K562 (cell line): ENCODE results near the gene SFXN5. TPM values are rescaled to one million over a fixed set of nuclear protein-coding genes. Genes with fewer than 3 reads are reported as not detected.

ENCODE experiments used
- ATAC-seq: fragments of 200-7000 bp; cut with Tn5 transposase; 3 replicates; pipeline ENCODE4 v1.9.1; 2020; ENCODE audit warnings: moderate library complexity
- BruUV-seq: library from RNA; stranded (reverse); fragments of 400-500 nt; replicated peaks from 2 replicates; lab custom pipeline; 2021; lab: Mats Ljungman, UMichigan
- CTCF ChIA-PET: fragments of 300-600 bp; formaldehyde crosslinking; extraction: SDS; loops from one replicate; lab custom pipeline; 2021; ENCODE audit warnings: low intra/inter-chr PET ratio; lab: Yijun Ruan, JAX
- POLR2A ChIA-PET: fragments of 300-600, 350-650 bp; sonication (Branson Sonifier 250); formaldehyde crosslinking; extraction: SDS; loops from one replicate; lab custom pipeline; 2021; ENCODE audit warnings: antibody characterized with exemption, inconsistent platforms; lab: Yijun Ruan, JAX
- DNase-seq, 4 experiments: peaks; one replicate each; pipeline versions ENCODE4 v3.0.0 to v3.0.0-alpha.2; 2011 to 2018; ENCODE audit warnings: low spot score in 3 of 4, mixed read lengths in 3 of 4; ENCODE audit errors: extremely low read depth in 1 of 4
- FAIRE-seq: peaks from 2 replicates; lab custom pipeline; 2011; peaks lifted over from hg19 to GRCh38; lab: Jason Lieb, UNC
- H2AFZ ChIP-seq: 2 replicates; pipeline ENCODE4 v1.6.0; 2011; ENCODE audit warnings: low read depth, low read length, control low read depth, inconsistent platforms
- H3K27ac ChIP-seq: fragments of 200-600 bp; 3 replicates; pipeline ENCODE4 v1.8.0; 2011; ENCODE audit warnings: low read depth, mild to moderate bottlenecking, control low read depth, inconsistent platforms, low read length, moderate library complexity, mixed read lengths; ENCODE audit errors: extremely low read depth
- H3K27me3 ChIP-seq, 2 experiments: fragments of 300-600 bp in 1 of 2; 2 replicates in 1 of 2; 3 replicates in 1 of 2; pipeline versions ENCODE4 v1.6.0 to v1.8.0; 2011; ENCODE audit warnings: inconsistent platforms in 2 of 2, low read length in 2 of 2, mild to moderate bottlenecking in 1 of 2, mixed read lengths in 1 of 2, moderate library complexity in 1 of 2; ENCODE audit not compliant: control insufficient read depth in 2 of 2, insufficient read depth in 2 of 2
- H3K36me3 ChIP-seq: fragments of 300-600 bp; 3 replicates; pipeline ENCODE4 v1.8.0; 2011; ENCODE audit warnings: mild to moderate bottlenecking, low read length, inconsistent platforms; ENCODE audit not compliant: control insufficient read depth, insufficient read depth
- H3K4me1 ChIP-seq, 2 experiments: fragments of 200-600 bp in 1 of 2; replicated peaks in 1 of 2; 2 replicates in 1 of 2; 3 replicates in 1 of 2; pipeline versions ENCODE4 v1.5.1 to v1.8.0; 2011; ENCODE audit warnings: inconsistent platforms in 2 of 2, low read length in 2 of 2, mild to moderate bottlenecking in 1 of 2, mixed read lengths in 1 of 2, moderate library complexity in 1 of 2; ENCODE audit not compliant: control insufficient read depth in 2 of 2, insufficient read depth in 2 of 2
- H3K4me2 ChIP-seq: 2 replicates; pipeline ENCODE4 v1.6.1; 2011; ENCODE audit warnings: low read length, control low read depth, inconsistent platforms, mixed read lengths; ENCODE audit not compliant: insufficient read depth
- H3K4me3 ChIP-seq: fragments of 200-600 bp; sonication (generic), shearing (Covaris generic); 2 replicates; pipeline ENCODE4 v1.5.1; 2016; ENCODE audit warnings: control low read depth, inconsistent platforms
- H3K79me2 ChIP-seq: fragments of 200-600 bp; 3 replicates; pipeline ENCODE4 v1.8.0; 2011; ENCODE audit warnings: low read length, inconsistent platforms; ENCODE audit not compliant: control insufficient read depth, insufficient read depth
- H3K9ac ChIP-seq, 2 experiments: 2 replicates each; pipeline versions ENCODE4 v1.6.0 to v1.6.1; 2011; ENCODE audit warnings: low read depth in 2 of 2, low read length in 2 of 2, control low read depth in 1 of 2, inconsistent platforms in 1 of 2, mild to moderate bottlenecking in 1 of 2, mixed read lengths in 1 of 2; ENCODE audit not compliant: insufficient read depth in 1 of 2
- H3K9me1 ChIP-seq: one replicate; pipeline ENCODE4 v1.6.0; 2011; ENCODE audit warnings: inconsistent platforms, mild to moderate bottlenecking, low read length, moderate library complexity; ENCODE audit not compliant: control insufficient read depth, insufficient read depth
- H3K9me3 ChIP-seq: replicated peaks from 2 replicates; pipeline ENCODE4 v1.5.1; 2011; ENCODE audit warnings: low read depth, low read length, inconsistent platforms; ENCODE audit not compliant: control insufficient read depth, insufficient read depth
- H4K20me1 ChIP-seq: replicated peaks from 2 replicates; pipeline ENCODE4 v1.6.1; 2011; ENCODE audit warnings: low read length, inconsistent platforms, mixed read lengths; ENCODE audit not compliant: control insufficient read depth, insufficient read depth
- IRF9 ChIP-seq: fragments of 450-650 bp; IDR thresholded peaks from 2 replicates; pipeline ENCODE4 v1.6.1; 2016; ENCODE audit warnings: missing biosample characterization, missing genetic modification characterization
- MAZ ChIP-seq, 2 experiments: fragments of 450-650 bp in 1 of 2; sonication (generic) in 1 of 2; formaldehyde crosslinking; IDR thresholded peaks in 1 of 2; conservative IDR thresholded peaks in 1 of 2; 2 replicates each; pipeline versions ENCODE4 v1.4.0 to v1.5.0; 2020; ENCODE audit warnings: mild to moderate bottlenecking in 1 of 2, missing genetic modification reagents in 1 of 2
- PPARD ChIP-seq: fragments of 250-450 bp; sonication (Bioruptor Pico); IDR thresholded peaks from 2 replicates; pipeline ENCODE4 v1.8.0; 2022; ENCODE audit warnings: inconsistent platforms, mild to moderate bottlenecking, moderate library complexity
- PURB ChIP-seq: sonication (generic); formaldehyde crosslinking; IDR thresholded peaks from 2 replicates; pipeline ENCODE4 v1.9.0; 2021; ENCODE audit warnings: low read depth, mild to moderate bottlenecking, missing genetic modification reagents
- RFX1 ChIP-seq: fragments of 450-650 bp; IDR thresholded peaks from 2 replicates; pipeline ENCODE4 v1.6.1; 2016; ENCODE audit warnings: mild to moderate bottlenecking, moderate library complexity
- RNF219 ChIP-seq: fragments of 250-450 bp; sonication (Bioruptor Pico); IDR thresholded peaks from 2 replicates; pipeline ENCODE4 v1.5.0; 2022; ENCODE audit warnings: mild to moderate bottlenecking
- ZBED1 ChIP-seq: IDR thresholded peaks from 2 replicates; pipeline ENCODE4 v1.6.1; 2014
- ZBTB11 ChIP-seq, 3 experiments: fragments of 200-800 bp in 1 of 3; fragments of 250-450 bp in 1 of 3; fragments of 450-650 bp in 1 of 3; sonication (Bioruptor Pico) in 1 of 3; sonication (Bioruptor generic) in 1 of 3; formaldehyde crosslinking in 1 of 3; IDR thresholded peaks; 2 replicates each; pipeline versions ENCODE4 v1.6.1 to v1.8.0; 2016 to 2022; ENCODE audit warnings: mild to moderate bottlenecking in 2 of 3, missing genetic modification characterization in 2 of 3, missing compliant biosample characterization in 1 of 3, moderate library complexity in 1 of 3
- ZBTB9 ChIP-seq: fragments of 450-650 bp; formaldehyde crosslinking; IDR thresholded peaks from 2 replicates; pipeline ENCODE4 v1.4.0; 2020; ENCODE audit warnings: mild to moderate bottlenecking, moderate library complexity
- ZNF707 ChIP-seq: fragments of 250-450 bp; sonication (Bioruptor Pico); conservative IDR thresholded peaks from 2 replicates; pipeline ENCODE4 v1.8.0; 2022; ENCODE audit warnings: inconsistent platforms, mild to moderate bottlenecking, moderate library complexity
- ZSCAN32 ChIP-seq: fragments of 450-650 bp; formaldehyde crosslinking; IDR thresholded peaks from 2 replicates; pipeline ENCODE4 v1.4.0; 2020; ENCODE audit warnings: mild to moderate bottlenecking, moderate library complexity
- WGBS: fragments of 100-300 bp; shearing (Covaris generic); methylation state at CpG from one replicate; pipeline ENCODE4 v1.1.6; 2016; ENCODE audit warnings: low coverage, mixed read lengths; ENCODE audit not compliant: insufficient coverage; ENCODE audit errors: missing lambda C conversion rate; 5-methylcytosine and 5-hydroxymethylcytosine counted together
- in situ Hi-C: fragments of 300-500 bp; cut with MboI; formaldehyde crosslinking; loops from 4 replicates; pipeline ENCODE4 v1.15.0; 2018; ENCODE audit warnings: inconsistent platforms, mixed read lengths
- intact Hi-C: fragments of 100-400 bp; cut with micrococcal nuclease; formaldehyde crosslinking; loops from 2 replicates; pipeline ENCODE4 v1.14.2; 2022
- polyA plus RNA-seq, 8 experiments: library from polyadenylated mRNA; depleted of rRNA in 4 of 8; stranded (reverse) in 5 of 8; unstranded in 3 of 8; fragments of >200 nt; fragmentation: Nextera tagmentation in 2 of 8; fragmentation: Illumina TruSeq in 1 of 8; extraction: Ambion mirVana in 2 of 8; extraction: Trizol in 1 of 8; gene quantifications; 2 replicates each; pipeline versions ENCODE4 v1.2.1 to v1.2.3, GENCODE V29; 2011 to 2014; ENCODE audit warnings: inconsistent platforms in 1 of 8, missing spikeins in 1 of 8
- total RNA-seq, 7 experiments: library from RNA; depleted of rRNA in 6 of 7; stranded (reverse); fragments of >200 nt in 6 of 7; fragmentation: Illumina TruSeq in 2 of 7; extraction: Trizol in 2 of 7; gene quantifications; 2 replicates each; pipeline versions ENCODE4 v1.2.1 to v1.2.3, GENCODE V29; 2011 to 2021; ENCODE audit warnings: low replicate concordance in 1 of 7

SFXN5 gene
- total and polyA plus RNA-seq, 9 of the 15 experiments (the other 6 are each of a cell fraction or from before 2014, with no cell fraction given) = 8.3 to 22.6 (median 16.0) TPM

- no TSS peak for BruUV-seq
- H3K4me2 ChIP-seq = no peak overlapping the region
- no peaks in the 10 kb centered on the region for H3K9me3 ChIP-seq
- H3K4me3 ChIP-seq = no peak overlapping the region
- no peaks in the 10 kb centered on the region for H3K27me3 ChIP-seq
- 81% methylated on average over 12 of the region's 12 CpGs for WGBS
- intact Hi-C loops = no loop called here
- ChIA-PET CTCF (no interaction called here), POLR2A (interaction anchor here (1.5 kb wide), 1 partner anchor 11 kb away, joined by 5 read pairs; no protein-coding TSS in a partner anchor)
- no peak for DNase-seq
- peaks cover 11% of the 10 kb centered on the region; the same call in 1 of the 3 replicates for H3K36me3 ChIP-seq
- in situ Hi-C loops = no loop called here
- no peaks in the 10 kb centered on the region for H3K9me1 ChIP-seq
- no peaks in the 10 kb centered on the region for H3K4me1 ChIP-seq
- H2AFZ ChIP-seq = no peak overlapping the region
- FAIRE-seq = no peak
- no peaks in the 10 kb centered on the region for H4K20me1 ChIP-seq
- peak overlapping the region in 1 of 2 experiments; percentile 68; a peak in 1 of 4 replicates for H3K9ac ChIP-seq
- no peaks in the 10 kb centered on the region for H3K79me2 ChIP-seq
- no peak for ATAC-seq
- no peak overlapping the region for H3K27ac ChIP-seq
- TF ChIP-seq MAZ (CRISPR knock-in tag; conservative IDR thresholded peaks at IDR 0.05 in 1 of 2, IDR thresholded peaks at IDR 0.05 in 1 of 2) (no peak), ZBED1 (no peak), PPARD (CRISPR knock-in tag) (no peak), IRF9 (tag) (no peak), ZBTB9 (CRISPR knock-in tag) (no peak), RFX1 (no peak), ZSCAN32 (CRISPR knock-in tag) (no peak), RNF219 (no peak), ZNF707 (CRISPR knock-in tag) (no peak), PURB (CRISPR knock-in tag) (no peak), ZBTB11 (CRISPR knock-in tag; IDR thresholded peaks at IDR 0.05) (no peak)
Measured at GRCh38 chr2:73043929-73044832, 27.3 kb downstream of the SFXN5 start.
